Thyroid gland (tissue), 4 donors: ENCODE results near the gene TBRG4.

ENCODE experiments used
- POLR2A ChIP-seq, 2 donors: fragments of 450-650 bp; IDR thresholded peaks; one replicate each; pipeline ENCODE4 v1.6.1; 2017; ENCODE audit warnings: antibody characterized with exemption in 2 of 2, mild to moderate bottlenecking in 2 of 2, moderate library complexity in 1 of 2
- TF ChIP-seq, protein P1 (sequence below), 6 experiments: fragments of 200-600 bp in 3 of 6; fragments of 450-650 bp in 3 of 6; sonication (generic) in 3 of 6; IDR thresholded peaks; one replicate each; pipeline ENCODE4 v1.5.1; 2016 to 2019; ENCODE audit warnings: antibody characterized with exemption in 6 of 6, mild to moderate bottlenecking in 2 of 6, inconsistent platforms in 1 of 6, moderate library complexity in 1 of 6

DNA sequence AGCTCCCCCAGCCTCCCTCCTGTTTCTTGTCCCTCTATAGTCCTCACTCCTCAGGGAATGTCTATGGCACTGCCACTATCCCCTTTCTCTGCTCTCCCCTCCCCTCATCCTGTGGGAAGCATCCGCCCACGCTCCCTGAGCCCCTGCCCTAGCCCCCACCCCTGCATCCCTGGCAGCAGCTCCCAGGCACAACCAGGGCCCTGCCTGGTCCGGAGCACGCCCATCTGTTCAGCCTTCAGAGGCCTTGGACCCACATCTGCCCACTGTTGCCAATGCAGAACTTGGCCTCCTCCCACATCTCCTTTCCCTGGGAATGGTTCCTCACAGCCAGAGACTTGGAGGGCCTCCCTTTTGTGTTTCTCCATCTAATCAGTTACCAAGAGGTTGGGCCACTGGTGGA, 20.4 kb upstream of the TBRG4 start:
- no peak for TF ChIP-seq POLR2A (IDR thresholded peaks at IDR 0.05)
- TF ChIP-seq, protein P1, sequence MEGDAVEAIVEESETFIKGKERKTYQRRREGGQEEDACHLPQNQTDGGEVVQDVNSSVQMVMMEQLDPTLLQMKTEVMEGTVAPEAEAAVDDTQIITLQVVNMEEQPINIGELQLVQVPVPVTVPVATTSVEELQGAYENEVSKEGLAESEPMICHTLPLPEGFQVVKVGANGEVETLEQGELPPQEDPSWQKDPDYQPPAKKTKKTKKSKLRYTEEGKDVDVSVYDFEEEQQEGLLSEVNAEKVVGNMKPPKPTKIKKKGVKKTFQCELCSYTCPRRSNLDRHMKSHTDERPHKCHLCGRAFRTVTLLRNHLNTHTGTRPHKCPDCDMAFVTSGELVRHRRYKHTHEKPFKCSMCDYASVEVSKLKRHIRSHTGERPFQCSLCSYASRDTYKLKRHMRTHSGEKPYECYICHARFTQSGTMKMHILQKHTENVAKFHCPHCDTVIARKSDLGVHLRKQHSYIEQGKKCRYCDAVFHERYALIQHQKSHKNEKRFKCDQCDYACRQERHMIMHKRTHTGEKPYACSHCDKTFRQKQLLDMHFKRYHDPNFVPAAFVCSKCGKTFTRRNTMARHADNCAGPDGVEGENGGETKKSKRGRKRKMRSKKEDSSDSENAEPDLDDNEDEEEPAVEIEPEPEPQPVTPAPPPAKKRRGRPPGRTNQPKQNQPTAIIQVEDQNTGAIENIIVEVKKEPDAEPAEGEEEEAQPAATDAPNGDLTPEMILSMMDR (IDR thresholded peaks at IDR 0.05): no peak
